Transverse colon (tissue), 4 donors: ENCODE measurements around the gene DLL4. TPM values are rescaled to one million over a fixed set of nuclear protein-coding genes. Genes with fewer than 3 reads are reported as not detected.
A peak's percentile ranks its signal among the peaks of the same experiment; 100 is the strongest.

Experiments
- DNase-seq: peaks from one replicate; pipeline ENCODE4 v3.0.0-alpha.2; 2019
- H3K27ac ChIP-seq, 4 donors: fragments of 200-600 bp; sonication (generic); 2 replicates each; pipeline ENCODE4 v1.5.1; 2016 to 2018; ENCODE audit warnings: inconsistent platforms in 4 of 4
- H3K27me3 ChIP-seq: fragments of 200-600 bp; sonication (generic); 2 replicates; pipeline ENCODE4 v1.5.1; 2017; ENCODE audit warnings: inconsistent platforms
- H3K36me3 ChIP-seq, 4 donors: fragments of 200-600 bp; sonication (generic); 2 replicates each; pipeline ENCODE4 v1.5.1; 2017 to 2019; ENCODE audit warnings: inconsistent platforms in 4 of 4
- H3K4me1 ChIP-seq, 4 donors: fragments of 200-600 bp; sonication (generic); 2 replicates each; pipeline ENCODE4 v1.5.1; 2017 to 2020; ENCODE audit warnings: inconsistent platforms in 4 of 4
- H3K4me3 ChIP-seq, 4 donors: fragments of 200-600 bp; sonication (generic); 1 replicate in 1 of 4; 2 replicates in 3 of 4; pipeline versions ENCODE4 v1.5.1 to v1.6.1; 2017 to 2019; ENCODE audit warnings: inconsistent platforms in 4 of 4
- H3K9me3 ChIP-seq, 2 donors: fragments of 200-600 bp; sonication (generic); 2 replicates each; pipeline ENCODE4 v1.5.1; 2017 to 2019; ENCODE audit warnings: inconsistent platforms in 2 of 2
- CTCF ChIP-seq, 5 experiments: fragments of 200-600 bp in 3 of 5; fragments of 450-650 bp in 2 of 5; sonication (generic) in 3 of 5; IDR thresholded peaks; 1 replicate in 2 of 5; 2 replicates in 3 of 5; pipeline ENCODE4 v1.5.1; 2016 to 2017; ENCODE audit warnings: antibody characterized with exemption in 5 of 5, inconsistent platforms in 3 of 5, mild to moderate bottlenecking in 2 of 5, moderate library complexity in 1 of 5
- EP300 ChIP-seq: sonication (generic); formaldehyde crosslinking; IDR thresholded peaks from one replicate; pipeline ENCODE4 v1.6.1; 2017; ENCODE audit warnings: antibody characterized with exemption, low read depth
- POLR2A ChIP-seq: fragments of 450-650 bp; IDR thresholded peaks from one replicate; pipeline ENCODE4 v1.6.1; 2016; ENCODE audit warnings: antibody characterized with exemption, mild to moderate bottlenecking, moderate library complexity
- POLR2AphosphoS5 ChIP-seq, 3 donors: sonication (generic); formaldehyde crosslinking; IDR thresholded peaks; one replicate each; pipeline ENCODE4 v1.6.1; 2016; ENCODE audit warnings: antibody characterized with exemption in 3 of 3
- WGBS, 2 donors: methylation state at CpG; one replicate each; pipeline ENCODE4 v1.1.5; 2018; ENCODE audit warnings: low coverage in 1 of 2; 5-methylcytosine and 5-hydroxymethylcytosine counted together
- in situ Hi-C, 4 donors: fragments of 200-750 bp; cut with MboI; loops; one replicate each; pipeline versions ENCODE4 v1.15.0 to v1.15.1; 2017; ENCODE audit warnings: low sequenced_read_pairs in 3 of 4, low pct_ligation_motif_present in 1 of 4, low pct_unique_long_range_greater_than_20kb in 1 of 4
- intact Hi-C: fragments of 100-400 bp; cut with DNase I; formaldehyde crosslinking; loops from one replicate; pipeline ENCODE4 v1.15.1; 2023; ENCODE audit warnings: low total_unique reads
- total RNA-seq, 4 donors: library from RNA; depleted of rRNA; stranded (reverse); fragments of >200 nt; gene quantifications; one replicate each; pipeline ENCODE4 v1.1.0, GENCODE V29; 2016

Gene DLL4
- total RNA-seq, 4 donors from 2014 or later = 1.5 to 14.2 (median 10.2) TPM

GRCh38 chr15:40958146-40958545 is 29.0 kb downstream of the DLL4 start:
- Histone ChIP-seq H3K4me1 (peaks cover 9 to 30% (median 11%) of the 10 kb centered on the region in 4 donors), H3K9me3 (no peaks in the 10 kb centered on the region), H3K4me3 (no peak overlapping the region), H3K27me3 (no peaks in the 10 kb centered on the region), H3K36me3 (no peaks in the 10 kb centered on the region), H3K27ac (peak overlapping the region; percentile 23 to 53 (median 38))
- intact Hi-C loops (no loop called here), in situ Hi-C loops (no loop called here)
- no peak for DNase-seq
- 75 to 100% methylated on average over 1 to 6 of the region's 6 CpGs for WGBS, 2 donors
- TF ChIP-seq CTCF (IDR thresholded peaks at IDR 0.05) (no peak), POLR2AphosphoS5 (IDR thresholded peaks at IDR 0.05) (no peak), POLR2A (no peak), EP300 (no peak)

- no peak for TF ChIP-seq POLR2AphosphoS5 (IDR thresholded peaks at IDR 0.05)
- no peak for TF ChIP-seq CTCF (IDR thresholded peaks at IDR 0.05)
- TF ChIP-seq POLR2A = no peak
- no peak for TF ChIP-seq EP300
- Histone ChIP-seq H3K27me3 (no peaks in the 10 kb centered on the region), H3K4me1 (peaks cover 6 to 28% (median 11%) of the 10 kb centered on the region in 4 donors), H3K4me3 (no peak overlapping the region), H3K36me3 (no peaks in the 10 kb centered on the region), H3K9me3 (no peaks in the 10 kb centered on the region), H3K27ac (no peak overlapping the region)
- in situ Hi-C loops = no loop called here
- DNase-seq = no peak
- intact Hi-C loops = no loop called here
- 85 to 95% methylated on average over 4 to 8 of the region's 8 CpGs for WGBS, 2 donors
Observed at GRCh38 chr15:40958723-40959122, 29.6 kb downstream of the DLL4 start.

- H3K4me1 ChIP-seq = peaks cover 2 to 22% (median 11%) of the 10 kb centered on the region in 4 donors
- intact Hi-C loops = no loop called here
- WGBS, 2 donors = 81 to 87% methylated on average over 6 to 22 of the region's 22 CpGs
Observed at GRCh38 chr15:40959331-40960141, 30.4 kb downstream of the DLL4 start.

More at GRCh38 chr15:40959331-40960141, 30.4 kb downstream of the DLL4 start:
- no peaks in the 10 kb centered on the region for H3K9me3 ChIP-seq
- in situ Hi-C loops = no loop called here
- no peaks in the 10 kb centered on the region for H3K27me3 ChIP-seq
- no peak for TF ChIP-seq POLR2A
- no peak for TF ChIP-seq EP300
- TF ChIP-seq POLR2AphosphoS5 (IDR thresholded peaks at IDR 0.05) = no peak
- no peak for TF ChIP-seq CTCF (IDR thresholded peaks at IDR 0.05)
- no peak overlapping the region for H3K27ac ChIP-seq
- H3K36me3 ChIP-seq = no peaks in the 10 kb centered on the region
- no peak overlapping the region for H3K4me3 ChIP-seq
- DNase-seq = no peak
